ENCODE data around the gene ECHDC3.

- TF ChIP-seq POLR2A (IDR thresholded peaks at IDR 0.05; ENCODE audit: low read length) = no peak
- no peak for TF ChIP-seq GATA1 (IDR thresholded peaks at IDR 0.05; ENCODE audit: low read depth, low read length)
These were observed 18.0 kb downstream of the ECHDC3 start for GRCh38 chr10:11760151-11760550.

Data from erythroblast (primary cell).